Breast epithelium (tissue), 3 donors: ENCODE measurements around the gene ARPC4.

ENCODE experiments used
- POLR2A ChIP-seq: fragments of 450-650 bp; IDR thresholded peaks from one replicate; pipeline ENCODE4 v1.6.1; 2016; ENCODE audit warnings: antibody characterized with exemption, mild to moderate bottlenecking, moderate library complexity
- TF ChIP-seq, protein P1 (sequence below), 3 donors: fragments of 450-650 bp; IDR thresholded peaks; one replicate each; pipeline ENCODE4 v1.5.1; 2016 to 2017; ENCODE audit warnings: antibody characterized with exemption in 3 of 3, mild to moderate bottlenecking in 3 of 3, moderate library complexity in 3 of 3

GRCh38 chr3:9779721-9780457 lies 13.0 kb upstream of the ARPC4 start:
- TF ChIP-seq POLR2A: no peak
- TF ChIP-seq, protein P1, sequence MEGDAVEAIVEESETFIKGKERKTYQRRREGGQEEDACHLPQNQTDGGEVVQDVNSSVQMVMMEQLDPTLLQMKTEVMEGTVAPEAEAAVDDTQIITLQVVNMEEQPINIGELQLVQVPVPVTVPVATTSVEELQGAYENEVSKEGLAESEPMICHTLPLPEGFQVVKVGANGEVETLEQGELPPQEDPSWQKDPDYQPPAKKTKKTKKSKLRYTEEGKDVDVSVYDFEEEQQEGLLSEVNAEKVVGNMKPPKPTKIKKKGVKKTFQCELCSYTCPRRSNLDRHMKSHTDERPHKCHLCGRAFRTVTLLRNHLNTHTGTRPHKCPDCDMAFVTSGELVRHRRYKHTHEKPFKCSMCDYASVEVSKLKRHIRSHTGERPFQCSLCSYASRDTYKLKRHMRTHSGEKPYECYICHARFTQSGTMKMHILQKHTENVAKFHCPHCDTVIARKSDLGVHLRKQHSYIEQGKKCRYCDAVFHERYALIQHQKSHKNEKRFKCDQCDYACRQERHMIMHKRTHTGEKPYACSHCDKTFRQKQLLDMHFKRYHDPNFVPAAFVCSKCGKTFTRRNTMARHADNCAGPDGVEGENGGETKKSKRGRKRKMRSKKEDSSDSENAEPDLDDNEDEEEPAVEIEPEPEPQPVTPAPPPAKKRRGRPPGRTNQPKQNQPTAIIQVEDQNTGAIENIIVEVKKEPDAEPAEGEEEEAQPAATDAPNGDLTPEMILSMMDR (IDR thresholded peaks at IDR 0.05): no peak
